Mammary epithelial cell (primary cell): ENCODE measurements around the gene EFCAB10.

Experiments used
- CTCF ChIP-seq, 2 donors: IDR thresholded peaks in 1 of 2; conservative IDR thresholded peaks in 1 of 2; 2 replicates each; pipeline ENCODE4 v1.5.1; 2011 to 2012; ENCODE audit warnings: inconsistent platforms in 2 of 2, low read length in 2 of 2, mild to moderate bottlenecking in 2 of 2, control low read depth in 1 of 2, low read depth in 1 of 2; ENCODE audit not compliant: insufficient read depth in 1 of 2; ENCODE audit errors: extremely low read depth in 1 of 2
- EZH2 ChIP-seq: IDR thresholded peaks from 2 replicates; pipeline ENCODE4 v1.6.1; 2012; ENCODE audit warnings: low read length, inconsistent platforms, borderline replicate concordance

GRCh38 chr7:105612806-105613205 lies 31.5 kb upstream of the EFCAB10 start:
- TF ChIP-seq CTCF (conservative IDR thresholded peaks at IDR 0.05 in 1 of 2, IDR thresholded peaks at IDR 0.05 in 1 of 2; ENCODE audit: extremely low read depth in 1 of 2, insufficient read depth in 1 of 2, low read depth in 1 of 2, low read length in 2 of 2) (no peak), EZH2 (no peak)
